Astrocyte of the cerebellum (primary cell): ENCODE measurements around the gene PORCN.

Source experiments
- DNase-seq: peaks from one replicate; pipeline ENCODE4 v3.0.0-alpha.2; 2011; ENCODE audit warnings: low read depth
- H3K4me3 ChIP-seq: 2 replicates; pipeline ENCODE4 v1.5.1; 2011; ENCODE audit warnings: mild to moderate bottlenecking, low read depth, low read length, moderate library complexity
- CTCF ChIP-seq: IDR thresholded peaks from 2 replicates; pipeline ENCODE4 v1.5.1; 2012; ENCODE audit warnings: low read length, low read depth, moderate library complexity, mild to moderate bottlenecking; ENCODE audit errors: missing control alignments
- in situ Hi-C: cut with HindIII; loops from 2 replicates; pipeline ENCODE4 v1.10.0; 2017; ENCODE audit warnings: low sequenced_read_pairs

PORCN gene

GRCh38 chrX:48532161-48532560 is 23.4 kb downstream of the PORCN start:
- in situ Hi-C loops, result no loop called here
- TF ChIP-seq CTCF, result no peak
- no peak for DNase-seq
- H3K4me3 ChIP-seq, result no peak overlapping the region

GRCh38 chrX:48533165-48533564 is 24.4 kb downstream of the PORCN start:
- no peak for TF ChIP-seq CTCF
- in situ Hi-C loops, result no loop called here
- no peak for DNase-seq
- no peak overlapping the region for H3K4me3 ChIP-seq

- peak overlapping the region; percentile 62 for H3K4me3 ChIP-seq
- TF ChIP-seq CTCF, result no peak
- in situ Hi-C loops, result no loop called here
- DNase-seq, result no peak
These were observed 30.0 kb downstream of the PORCN start for GRCh38 chrX:48538641-48539344.

- DNase-seq, result peak; percentile 93
- peak; percentile 25 for TF ChIP-seq CTCF
- in situ Hi-C loops, result no loop called here
- peak within 1 kb of the TSS; percentile 62 for H3K4me3 ChIP-seq
These were observed 30.7 kb downstream of the PORCN start, which contains the start of gene TBC1D25 for GRCh38 chrX:48539345-48540027. Gene TBC1D25, plus strand, starts transcription at chrX:48539714. Its CDS starts 84 bp downstream, at chrX:48539798.

GRCh38 chrX:48540028-48540375 is 31.2 kb downstream of the PORCN start:
- H3K4me3 ChIP-seq, result peak overlapping the region; percentile 62
- DNase-seq, result no peak
- TF ChIP-seq CTCF, result no peak
- in situ Hi-C loops, result no loop called here

GRCh38 chrX:48540480-48540879 is 31.7 kb downstream of the PORCN start:
- no peak for DNase-seq
- in situ Hi-C loops, result no loop called here
- peak overlapping the region; percentile 62 for H3K4me3 ChIP-seq
- TF ChIP-seq CTCF, result no peak
